SK-N-MC (cell line): ENCODE measurements around the gene NSD1.

Source experiments
- EZH2 ChIP-seq: fragments of 200-600 bp; sonication (generic); IDR thresholded peaks from one replicate; pipeline ENCODE4 v1.6.1; 2017; ENCODE audit warnings: antibody characterized with exemption
- POLR2AphosphoS5 ChIP-seq: IDR thresholded peaks from 2 replicates; pipeline ENCODE4 v1.6.1; 2012; ENCODE audit warnings: mild to moderate bottlenecking, low read depth, low read length, borderline replicate concordance

- TF ChIP-seq POLR2AphosphoS5 (no peak), EZH2 (no peak)
These were observed 42.3 kb upstream of the NSD1 start for GRCh38 chr5:177091232-177091631.
